NCI-H748 treated with DMSO at 0.1 percent for 48 hours (cell line): ENCODE results near the gene FADS2.

Experiments used
- DNase-seq: peaks from one replicate; lab custom pipeline; 2025; lab: John Stamatoyannopoulos, UW

FADS2 gene

GRCh38 chr11:61846362-61847020 lies 18.4 kb downstream of the FADS2 start:
- DNase-seq = no peak

- DNase-seq = no peak
Measured at GRCh38 chr11:61847914-61848581, 19.9 kb downstream of the FADS2 start.

- DNase-seq = no peak
Measured at GRCh38 chr11:61848631-61849030, 20.5 kb downstream of the FADS2 start.

- no peak for DNase-seq
Measured at GRCh38 chr11:61850687-61851086, 22.6 kb downstream of the FADS2 start.

GRCh38 chr11:61851113-61851899 lies 23.2 kb downstream of the FADS2 start:
- no peak for DNase-seq

- DNase-seq = no peak
Measured at GRCh38 chr11:61851900-61852295, 23.8 kb downstream of the FADS2 start.

- no peak for DNase-seq
Measured at GRCh38 chr11:61853698-61854169, 25.6 kb downstream of the FADS2 start.

- DNase-seq = no peak
Measured at GRCh38 chr11:61854206-61854895, 26.3 kb downstream of the FADS2 start.

GRCh38 chr11:61854966-61855714 lies 27.0 kb downstream of the FADS2 start:
- DNase-seq = no peak

GRCh38 chr11:61855939-61856680 lies 28.0 kb downstream of the FADS2 start:
- no peak for DNase-seq

- no peak for DNase-seq
Measured at GRCh38 chr11:61860054-61860903, 32.2 kb downstream of the FADS2 start.

GRCh38 chr11:61861634-61862033 lies 33.5 kb downstream of the FADS2 start:
- no peak for DNase-seq

- DNase-seq = no peak
Measured at GRCh38 chr11:61862714-61863547, 34.8 kb downstream of the FADS2 start.

- DNase-seq = no peak
Measured at GRCh38 chr11:61863548-61864081, 35.5 kb downstream of the FADS2 start.

GRCh38 chr11:61864814-61865775 lies 37.0 kb downstream of the FADS2 start:
- DNase-seq = no peak

- DNase-seq = no peak
Measured at GRCh38 chr11:61866231-61866957, 38.3 kb downstream of the FADS2 start.

- no peak for DNase-seq
Measured at GRCh38 chr11:61866958-61867343, 38.9 kb downstream of the FADS2 start.
